Psoas muscle (tissue), 8 donors: ENCODE data around the gene HEMGN. TPM values are rescaled to one million over a fixed set of nuclear protein-coding genes. Genes with fewer than 3 reads are reported as not detected.

Source experiments
- ATAC-seq, 4 donors: fragments of 200-7000 bp; cut with Tn5 transposase; one replicate each; pipeline ENCODE4 v1.9.1; 2020; ENCODE audit warnings: moderate library complexity in 3 of 4, mild to moderate bottlenecking in 2 of 4
- DNase-seq, 2 donors: peaks; one replicate each; pipeline ENCODE4 v3.0.0-alpha.2; 2020
- H3K27ac ChIP-seq: fragments of 200-600 bp; one replicate; pipeline ENCODE4 v1.8.0; 2022
- H3K27me3 ChIP-seq, 3 donors: fragments of 200-600 bp in 1 of 3; one replicate each; pipeline versions ENCODE4 v1.6.1 to v1.8.0; 2013 to 2022; ENCODE audit warnings: low read length in 2 of 3, mild to moderate bottlenecking in 2 of 3, moderate library complexity in 1 of 3; ENCODE audit not compliant: insufficient read depth in 3 of 3
- H3K36me3 ChIP-seq, 2 donors: fragments of 200-600 bp in 1 of 2; one replicate each; pipeline versions ENCODE4 v1.6.1 to v1.8.0; 2013 to 2022; ENCODE audit warnings: low read depth in 1 of 2, mild to moderate bottlenecking in 1 of 2, moderate library complexity in 1 of 2; ENCODE audit not compliant: insufficient read depth in 1 of 2
- H3K4me1 ChIP-seq: fragments of 200-600 bp; one replicate; pipeline ENCODE4 v1.8.0; 2022
- H3K4me3 ChIP-seq: fragments of 200-600 bp; one replicate; pipeline ENCODE4 v1.8.0; 2022; ENCODE audit warnings: mild to moderate bottlenecking
- H3K9me3 ChIP-seq: fragments of 200-600 bp; one replicate; pipeline ENCODE4 v1.8.0; 2022
- CTCF ChIP-seq: fragments of 200-600 bp; IDR thresholded peaks from one replicate; pipeline ENCODE4 v1.8.0; 2022; ENCODE audit warnings: antibody characterized with exemption
- WGBS, 3 donors: extraction: QIAGEN DNeasy Blood & Tissue Kit; methylation state at CpG; one replicate each; pipeline versions ENCODE4 v1.1.6 to v1.1.7; 2013; 5-methylcytosine and 5-hydroxymethylcytosine counted together
- intact Hi-C, 2 donors: fragments of 100-400 bp; cut with DNase I; formaldehyde crosslinking; loops; one replicate each; pipeline versions ENCODE4 v1.11.0 to v1.14.2; 2022
- polyA plus RNA-seq, 3 donors: library from polyadenylated mRNA; stranded (reverse); fragments of 200-250 nt; gene quantifications; one replicate each; pipeline ENCODE4 v1.2.3, GENCODE V29; 2013
- total RNA-seq, 4 donors: library from RNA; stranded (reverse); fragmentation: NEBNext Ultra II Directional in 2 of 4; extraction: Animal tissue kit (Norgen Biotek cat#: 25700) in 2 of 4; gene quantifications; one replicate each; pipeline versions ENCODE4 v1.2.1 to v1.2.4, GENCODE V29; 2021 to 2023
- donor health status: healthy with polysubstance abuse.
- donor health status: DM: no; HTN: no; CAD: no; lungs with moderate emphysema.
- donor health status: Bipolar disorder and iron deficiency.
- donor health status: healthy.
- donor health status: DM: yes; HTN: yes; CAD: no.
- donor health status: DM: no; HTN: no; CAD: no.
- donor health status: DM: no; HTN: no; CAD: no.
- donor health status: DM: yes; HTN: yes; CAD: no.

Gene HEMGN
- total and polyA plus RNA-seq, 7 donors = 0.71 TPM; not detected in 6

DNA sequence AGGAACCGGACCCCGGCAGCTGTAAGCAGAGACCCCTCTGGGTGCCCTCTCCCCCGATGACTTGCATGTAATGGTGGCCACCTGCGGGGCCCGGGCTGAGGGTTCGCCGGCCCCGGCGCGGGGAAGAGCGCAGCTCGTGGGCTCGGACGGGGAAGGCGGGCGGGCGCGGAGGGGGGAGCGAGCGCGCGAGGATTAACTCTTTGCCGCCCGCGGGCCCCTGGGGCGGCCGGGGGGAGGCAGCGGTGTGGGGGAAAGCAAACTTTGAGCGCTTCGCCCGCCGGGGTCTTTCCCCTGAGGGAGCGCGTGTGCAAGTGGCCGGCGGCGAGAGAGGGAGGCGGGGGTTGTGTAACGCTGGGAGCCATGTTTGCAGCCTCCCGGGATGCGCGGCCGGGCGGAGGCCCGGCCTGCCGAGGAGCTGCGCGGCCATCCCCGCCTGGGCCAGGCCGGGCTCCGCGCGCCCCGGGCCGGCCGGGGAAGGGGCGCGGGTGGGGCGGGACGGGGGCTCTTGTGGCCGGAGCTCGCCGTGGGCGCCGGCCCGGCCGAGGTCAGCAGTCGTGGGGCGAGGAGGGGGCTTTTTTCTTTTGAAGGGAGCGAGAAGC is 45.7 kb upstream of the HEMGN start:
- intact Hi-C loops = loop anchor here (1.0 to 5.0 kb wide), 4 partner anchors 34 to 286 kb away; partner anchors contain the start of genes NANS (in 1 of the 2) and XPA (in 1 of the 2)
- TF ChIP-seq CTCF = no peak
- no peaks in the 10 kb centered on the region for H3K36me3 ChIP-seq
- no peaks in the 10 kb centered on the region for H3K9me3 ChIP-seq
- WGBS, 3 donors = 0 to 1% (median 1%) methylated on average over 30 to 70 of the region's 70 CpGs
- DNase-seq = peak; percentile 70 to 83
- H3K27me3 ChIP-seq = no peaks in the 10 kb centered on the region
- peak; percentile 46 to 57 (median 52) for ATAC-seq
- H3K4me1 ChIP-seq = peaks cover 49% of the 10 kb centered on the region
- peak overlapping the region; percentile 91 for H3K4me3 ChIP-seq
- peak overlapping the region; percentile 98 for H3K27ac ChIP-seq

GRCh38 chr9:97982683-97983588 is 45.0 kb upstream of the HEMGN start, which contains the start of gene ANP32B:
Gene ANP32B (plus strand): TSS chr9:97983341. CDS start chr9:97983556, 215 bp downstream.
- no peaks in the 10 kb centered on the region for H3K9me3 ChIP-seq
- H3K36me3 ChIP-seq = no peaks in the 10 kb centered on the region
- ATAC-seq (peak; percentile 79 to 91 (median 86)), DNase-seq (peak; percentile 93 to 95)
- H3K27me3 ChIP-seq = no peaks in the 10 kb centered on the region
- intact Hi-C loops = loop anchor here (1.0 to 5.0 kb wide), 4 partner anchors 34 to 286 kb away; partner anchors contain the start of genes NANS (in 1 of the 2) and XPA (in 1 of the 2)
- peak within 1 kb of the TSS; percentile 98 for H3K27ac ChIP-seq
- 1 to 5% (median 1%) methylated on average over 57 to 104 of the region's 105 CpGs for WGBS, 3 donors
- TF ChIP-seq CTCF = peak; percentile 97
- peaks cover 41% of the 10 kb centered on the region for H3K4me1 ChIP-seq
- peak within 1 kb of the TSS; percentile 91 for H3K4me3 ChIP-seq

- ATAC-seq = no peak
- 57 to 70% (median 59%) methylated on average over 15 of the region's 15 CpGs for WGBS, 3 donors
- intact Hi-C loops = loop anchor here (2.0 to 5.0 kb wide), 5 partner anchors 35 to 285 kb away; partner anchors contain the start of genes NANS (in 1 of the 2), TRMO (in 1 of the 2) and XPA (in 1 of the 2)
- Histone ChIP-seq H3K4me1 (peaks cover 33% of the 10 kb centered on the region), H3K9me3 (no peaks in the 10 kb centered on the region), H3K27ac (peak overlapping the region; percentile 98), H3K27me3 (no peaks in the 10 kb centered on the region), H3K36me3 (no peaks in the 10 kb centered on the region), H3K4me3 (peak overlapping the region; percentile 91)
- no peak for DNase-seq
- no peak for TF ChIP-seq CTCF
Measured at GRCh38 chr9:97981846-97982682, 44.1 kb upstream of the HEMGN start.
